GM18951 (cell line): ENCODE measurements around the gene PDE11A.

Source experiments
- POLR2A ChIP-seq: IDR thresholded peaks from 4 replicates; pipeline ENCODE4 v1.6.1; 2011; ENCODE audit warnings: mild to moderate bottlenecking; ENCODE audit not compliant: insufficient read length, insufficient read depth; ENCODE audit errors: extremely low read depth
- in situ Hi-C: fragments of 300-500 bp; cut with MboI; formaldehyde crosslinking; loops from one replicate; pipeline ENCODE4 v1.12.0; 2022; ENCODE audit warnings: low sequenced_read_pairs, mixed read lengths, inconsistent platforms; ENCODE audit not compliant: unreplicated experiment

Gene PDE11A

DNA sequence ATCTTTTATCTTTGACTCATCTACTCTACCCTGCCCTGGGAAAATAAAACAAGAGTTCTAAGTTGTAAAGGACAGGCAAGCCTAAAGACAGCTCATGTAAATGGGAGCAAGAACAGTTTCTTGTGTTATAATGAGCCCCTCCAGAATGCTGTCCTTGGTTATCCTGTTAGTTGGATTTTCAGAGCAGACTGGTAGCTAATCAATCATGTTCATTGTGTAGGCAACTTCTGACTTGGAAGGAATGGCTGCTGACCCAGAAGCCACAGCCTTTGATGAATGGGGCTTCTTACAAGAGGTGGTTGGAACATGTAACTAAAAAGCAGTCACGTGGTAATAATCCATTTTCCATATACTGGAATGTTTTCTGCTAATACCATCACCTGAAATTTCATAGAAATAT is 425.8 kb downstream of the PDE11A start:
- TF ChIP-seq POLR2A: no peak
- in situ Hi-C loops: no loop called here

DNA sequence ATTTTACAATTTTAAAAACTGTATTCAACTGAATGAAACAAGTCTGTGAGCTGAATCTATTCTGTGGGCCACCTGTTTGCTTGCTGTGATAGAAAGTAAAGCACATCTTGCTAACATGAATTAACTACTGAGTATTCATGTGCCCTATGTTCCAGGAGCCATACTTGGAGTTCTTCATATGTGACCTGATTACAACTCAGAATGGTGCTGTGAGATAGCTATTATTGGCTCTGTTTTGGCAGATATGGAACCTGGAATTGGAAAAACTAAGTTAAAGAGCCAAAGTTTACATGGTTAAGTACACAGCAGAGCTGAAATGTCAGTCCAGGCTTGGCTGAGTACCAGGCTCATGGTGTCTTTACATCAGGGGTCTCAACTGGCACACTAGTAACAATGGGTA is 426.3 kb downstream of the PDE11A start:
- in situ Hi-C loops: no loop called here
- no peak for TF ChIP-seq POLR2A

DNA sequence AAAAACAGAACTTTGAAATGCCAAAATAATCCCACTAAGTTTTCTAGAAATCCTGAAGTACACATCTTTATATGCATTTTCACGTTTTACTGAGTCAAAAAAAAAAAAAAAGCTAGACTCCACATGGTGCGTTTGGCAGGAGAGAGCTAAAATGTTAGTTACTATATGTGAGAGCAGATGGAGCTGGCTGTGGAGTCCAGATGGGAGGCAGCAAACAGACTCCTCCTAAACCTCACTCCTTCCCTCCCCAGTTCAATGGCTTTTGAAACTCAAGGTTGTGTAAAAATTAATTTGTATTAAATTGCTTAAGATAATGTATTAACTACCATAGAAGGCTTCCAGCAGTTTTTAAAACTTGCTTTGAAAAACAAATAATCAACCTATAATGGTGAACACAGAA is 431.2 kb downstream of the PDE11A start:
- in situ Hi-C loops: no loop called here
- TF ChIP-seq POLR2A: no peak

DNA sequence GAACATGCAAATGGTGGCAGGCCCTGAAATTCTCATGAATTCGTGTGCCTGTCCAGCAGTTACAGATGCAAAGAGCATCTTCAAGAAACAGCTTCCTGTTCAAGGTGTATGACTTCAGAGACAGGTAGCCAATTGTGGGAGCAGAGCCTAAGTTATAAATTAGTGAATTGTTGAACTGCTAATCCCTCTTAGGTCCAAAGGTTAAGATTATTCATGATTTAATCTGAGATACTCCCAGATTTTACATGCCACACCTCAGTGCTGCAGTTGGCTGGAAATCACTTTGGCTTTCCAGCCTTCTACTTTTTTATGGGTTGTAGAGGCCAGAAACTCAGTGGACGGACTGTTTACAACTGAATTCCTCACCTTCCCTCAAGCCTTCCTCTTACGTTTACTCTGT is 432.2 kb downstream of the PDE11A start:
- TF ChIP-seq POLR2A: no peak
- in situ Hi-C loops: no loop called here

DNA sequence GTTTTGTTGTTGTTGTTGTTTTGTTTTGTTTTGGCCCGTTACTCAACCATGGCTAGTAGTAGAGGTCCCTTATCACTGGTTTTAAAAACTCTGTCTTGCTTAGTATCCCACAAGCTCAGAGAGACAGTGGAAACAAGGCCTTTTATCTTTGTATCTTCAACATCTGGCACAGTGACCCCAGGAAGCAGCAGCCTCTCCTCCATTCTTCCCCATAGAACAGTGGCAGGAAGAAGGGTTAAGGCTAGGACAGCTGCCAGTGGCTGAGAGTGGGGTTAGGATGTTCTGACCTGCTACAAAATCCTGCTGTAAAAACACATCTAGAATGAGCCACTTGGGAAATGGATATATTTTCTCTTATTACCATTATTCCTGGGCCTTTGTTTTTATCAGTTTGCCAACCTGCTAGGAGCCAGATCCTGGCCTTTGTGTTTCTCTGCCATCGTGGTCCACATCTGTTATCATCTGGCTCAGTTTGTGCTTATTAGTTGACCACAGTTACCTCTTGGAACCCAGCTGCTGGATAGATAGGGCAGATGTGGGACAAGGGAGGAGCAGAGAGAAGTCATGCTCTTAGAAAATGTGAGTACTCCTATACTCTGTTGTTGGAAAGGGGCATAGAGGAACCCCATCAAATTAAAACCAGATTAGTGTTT is 433.2 kb downstream of the PDE11A start:
- in situ Hi-C loops: no loop called here
- TF ChIP-seq POLR2A: no peak

DNA sequence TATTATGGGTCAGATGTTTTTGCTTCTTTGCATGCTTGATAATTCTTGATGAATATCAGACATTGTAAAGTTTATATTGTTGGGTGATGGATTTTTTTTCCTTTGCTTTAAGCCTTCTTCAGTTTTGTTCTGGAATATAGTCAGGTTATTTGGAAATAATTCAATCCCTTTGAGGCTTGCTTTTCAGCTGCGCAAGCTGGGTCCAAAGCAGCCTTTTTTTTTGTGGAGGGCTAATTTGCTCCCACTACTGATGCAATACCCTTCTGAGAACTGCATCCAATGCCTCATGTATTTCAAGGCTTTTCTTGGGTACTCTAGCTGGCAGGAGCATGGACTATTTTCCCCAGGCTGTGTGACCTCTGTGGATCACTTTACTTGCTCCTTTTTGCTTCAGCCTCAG is 434.1 kb downstream of the PDE11A start:
- in situ Hi-C loops: no loop called here
- no peak for TF ChIP-seq POLR2A

DNA sequence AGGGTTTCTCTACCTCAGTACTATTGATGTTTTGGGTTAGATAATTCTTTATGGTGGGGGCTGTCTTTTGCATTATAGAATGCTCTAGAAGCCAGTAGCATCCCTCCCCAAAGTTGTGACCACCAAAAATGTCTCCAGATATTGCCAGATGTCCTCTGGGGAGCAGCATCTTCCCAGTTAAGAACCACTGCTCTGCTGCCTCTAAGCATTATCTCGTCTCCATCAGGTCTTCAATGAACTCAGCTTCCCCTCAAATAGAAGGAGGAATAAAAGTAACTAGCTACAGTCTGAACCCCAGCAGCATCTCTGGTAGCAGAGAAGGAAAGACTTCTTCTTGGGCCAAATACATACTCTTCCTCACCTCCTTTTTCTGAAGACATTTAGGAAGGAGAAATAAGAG is 435.9 kb downstream of the PDE11A start:
- no peak for TF ChIP-seq POLR2A
- in situ Hi-C loops: no loop called here

DNA sequence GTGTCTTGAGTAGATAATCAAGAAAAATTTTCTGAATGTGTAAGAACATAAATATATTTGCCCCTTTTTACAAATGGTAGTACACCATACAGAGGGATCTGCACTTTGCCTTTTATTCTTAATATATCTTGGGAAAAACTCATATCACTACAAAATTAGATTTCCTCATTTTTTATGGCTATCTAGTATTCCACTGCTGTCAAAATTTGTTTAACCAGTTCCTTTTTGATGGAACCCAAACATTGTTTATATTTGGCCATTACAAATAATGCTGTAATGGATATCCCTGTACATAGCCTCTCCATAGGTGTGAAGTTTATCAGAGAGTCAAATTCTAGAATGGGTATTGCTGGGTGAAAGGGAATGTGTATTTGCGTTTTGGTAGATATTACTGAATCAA is 436.9 kb downstream of the PDE11A start:
- TF ChIP-seq POLR2A: no peak
- in situ Hi-C loops: no loop called here

DNA sequence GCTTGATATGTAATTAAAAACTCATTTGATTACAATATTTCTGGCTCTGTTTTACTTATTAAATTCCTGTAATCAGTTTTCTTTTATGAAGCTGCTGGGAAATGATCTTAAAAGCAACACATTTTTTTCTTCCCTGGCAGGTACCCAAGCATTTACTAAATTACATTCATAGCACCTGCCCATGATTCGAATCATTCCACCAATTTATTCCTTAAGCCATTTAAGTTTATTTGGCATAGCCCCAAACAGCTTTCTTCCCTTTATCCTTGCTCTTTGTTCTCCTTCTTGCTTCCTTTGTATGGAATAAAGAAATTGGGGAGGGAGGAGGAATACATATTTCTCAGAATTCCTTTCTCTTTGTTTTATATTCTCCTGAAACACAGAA is 438.7 kb downstream of the PDE11A start:
- TF ChIP-seq POLR2A: no peak
- in situ Hi-C loops: no loop called here

DNA sequence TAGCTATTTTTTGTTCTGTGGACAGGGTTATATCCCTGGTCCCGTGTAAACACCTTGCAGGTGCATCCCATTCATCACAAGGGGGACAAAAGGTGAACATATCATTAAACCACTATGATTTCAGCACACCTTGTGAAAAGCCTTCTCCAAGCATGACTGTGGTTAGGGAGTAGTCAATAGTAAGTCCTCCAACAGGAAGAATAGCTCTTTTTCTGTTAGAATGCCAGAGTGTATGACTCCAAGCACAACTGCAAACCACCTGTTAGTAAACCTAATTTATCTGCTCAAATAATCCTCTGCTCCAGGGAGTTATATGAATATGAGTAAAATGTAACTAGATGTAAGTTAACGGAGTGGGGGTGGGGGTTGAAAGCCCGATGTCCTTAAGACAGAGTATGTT is 439.5 kb downstream of the PDE11A start:
- in situ Hi-C loops: no loop called here
- no peak for TF ChIP-seq POLR2A

DNA sequence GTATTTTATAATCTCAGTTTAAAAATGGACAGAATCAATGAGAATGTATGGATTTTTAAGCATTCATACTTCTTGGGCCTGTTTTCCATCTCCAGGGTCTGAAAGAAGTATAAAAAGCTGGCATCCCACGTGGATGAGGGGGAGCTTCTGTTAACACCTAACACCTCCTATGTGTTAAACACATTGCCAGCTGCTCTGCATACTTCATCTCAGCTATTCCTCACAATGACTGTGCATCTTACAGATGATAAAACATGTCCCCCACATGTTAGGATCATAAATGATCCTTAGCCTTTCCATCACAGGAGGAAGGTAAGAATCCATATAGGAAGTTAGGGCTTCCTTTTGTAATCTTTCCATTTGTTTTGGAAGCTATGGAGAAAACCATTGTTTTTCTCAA is 440.9 kb downstream of the PDE11A start:
- no peak for TF ChIP-seq POLR2A
- in situ Hi-C loops: no loop called here

DNA sequence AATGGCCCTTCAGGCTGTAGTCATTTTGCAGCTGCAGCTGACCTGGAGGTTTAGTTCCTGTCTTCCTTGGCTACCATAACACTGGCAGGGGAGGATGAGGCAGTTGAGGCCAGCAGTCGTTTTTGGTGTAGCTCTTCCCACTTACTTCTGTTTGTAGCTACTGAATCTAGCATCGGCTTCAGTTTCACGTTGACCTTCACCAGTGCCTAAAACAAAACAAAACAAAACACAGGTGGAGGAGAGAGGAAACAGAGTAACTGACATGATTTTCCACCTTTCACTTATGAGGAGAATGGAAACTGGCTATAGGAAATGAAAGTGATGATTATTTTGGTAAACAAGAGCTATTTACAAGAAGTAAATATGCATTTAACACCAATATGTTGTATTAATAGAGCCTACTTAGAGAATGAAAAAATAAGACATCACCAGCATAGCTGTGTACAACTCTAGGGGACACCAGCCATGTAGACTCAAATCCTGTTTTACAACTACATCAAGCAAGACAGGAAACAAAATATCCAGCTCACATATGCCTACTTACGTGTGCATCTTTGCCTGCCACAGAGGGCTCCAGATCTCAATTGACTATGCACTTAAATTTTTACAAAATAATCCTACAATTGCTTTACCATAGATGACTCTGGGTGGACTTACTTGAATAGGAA is 443.1 kb downstream of the PDE11A start:
- in situ Hi-C loops: no loop called here
- TF ChIP-seq POLR2A: no peak

DNA sequence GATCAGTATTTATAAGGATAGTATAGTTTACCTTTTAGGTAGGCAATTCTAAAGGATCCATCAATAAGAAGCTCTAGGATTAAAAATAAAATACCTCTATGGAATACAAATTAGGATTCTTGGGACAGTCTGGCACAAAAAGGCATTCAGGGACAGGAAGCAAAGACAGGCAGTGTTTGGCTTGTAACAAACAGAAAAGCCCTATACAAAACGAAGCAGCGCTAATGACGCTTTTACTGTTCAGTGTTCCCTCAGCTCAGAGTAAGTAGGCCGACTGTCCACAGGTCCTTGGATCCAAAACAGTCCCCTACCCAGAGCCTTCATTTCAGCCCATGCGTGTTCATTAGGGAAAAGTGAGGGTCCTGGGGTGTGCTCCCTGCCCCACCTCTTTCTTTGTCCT is 443.7 kb downstream of the PDE11A start:
- in situ Hi-C loops: no loop called here

More for the DNA sequence above, 443.7 kb downstream of the PDE11A start:
- no peak for TF ChIP-seq POLR2A
